ENCODE data around the gene SRI. TPM values are rescaled to one million over a fixed set of nuclear protein-coding genes. Genes with fewer than 3 reads are reported as not detected.
"Not testable (repeated sequence)": the region's sequence is repeated elsewhere in the genome, so short reads cannot be mapped to it uniquely, and the experiment has no call there.

Gene SRI
- total RNA-seq, 1 donor from 2014 or later, result 182 TPM

DNA sequence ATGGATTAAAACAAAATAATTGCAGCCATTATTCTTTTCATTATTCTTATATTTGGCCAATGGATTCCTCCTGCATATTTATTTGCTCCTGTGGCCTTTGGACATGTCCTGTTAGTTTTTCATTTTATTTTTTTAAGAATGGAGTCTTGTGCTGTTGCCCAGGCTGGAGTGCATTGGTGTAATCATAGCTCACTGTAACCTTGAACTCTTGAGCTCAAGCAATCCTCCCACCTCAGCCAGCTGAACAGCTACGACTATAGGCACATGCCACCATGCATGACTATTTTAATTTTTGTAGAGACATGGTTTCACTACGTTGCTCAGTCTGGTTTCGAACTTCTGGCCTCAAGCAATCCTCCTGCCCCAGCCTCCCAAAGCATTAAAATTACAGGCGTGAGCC, 42.7 kb upstream of the SRI start:
- TF ChIP-seq, protein P1, sequence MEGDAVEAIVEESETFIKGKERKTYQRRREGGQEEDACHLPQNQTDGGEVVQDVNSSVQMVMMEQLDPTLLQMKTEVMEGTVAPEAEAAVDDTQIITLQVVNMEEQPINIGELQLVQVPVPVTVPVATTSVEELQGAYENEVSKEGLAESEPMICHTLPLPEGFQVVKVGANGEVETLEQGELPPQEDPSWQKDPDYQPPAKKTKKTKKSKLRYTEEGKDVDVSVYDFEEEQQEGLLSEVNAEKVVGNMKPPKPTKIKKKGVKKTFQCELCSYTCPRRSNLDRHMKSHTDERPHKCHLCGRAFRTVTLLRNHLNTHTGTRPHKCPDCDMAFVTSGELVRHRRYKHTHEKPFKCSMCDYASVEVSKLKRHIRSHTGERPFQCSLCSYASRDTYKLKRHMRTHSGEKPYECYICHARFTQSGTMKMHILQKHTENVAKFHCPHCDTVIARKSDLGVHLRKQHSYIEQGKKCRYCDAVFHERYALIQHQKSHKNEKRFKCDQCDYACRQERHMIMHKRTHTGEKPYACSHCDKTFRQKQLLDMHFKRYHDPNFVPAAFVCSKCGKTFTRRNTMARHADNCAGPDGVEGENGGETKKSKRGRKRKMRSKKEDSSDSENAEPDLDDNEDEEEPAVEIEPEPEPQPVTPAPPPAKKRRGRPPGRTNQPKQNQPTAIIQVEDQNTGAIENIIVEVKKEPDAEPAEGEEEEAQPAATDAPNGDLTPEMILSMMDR (IDR thresholded peaks at IDR 0.05; ENCODE audit: unreplicated experiment), result no peak
- Mint-ChIP-seq H3K4me3 (ENCODE audit: unreplicated experiment) (no peak overlapping the region), H3K27me3 (ENCODE audit: unreplicated experiment) (peaks cover 4% of the 10 kb centered on the region), H3K36me3 (ENCODE audit: low read depth, unreplicated experiment) (peaks cover 7% of the 10 kb centered on the region), H3K9me3 (ENCODE audit: unreplicated experiment) (peaks cover 4% of the 10 kb centered on the region), H3K27ac (ENCODE audit: unreplicated experiment) (no peak overlapping the region), H3K4me1 (ENCODE audit: unreplicated experiment) (no peaks in the 10 kb centered on the region)
- no peak for DNase-seq (ENCODE audit: low spot score)

DNA sequence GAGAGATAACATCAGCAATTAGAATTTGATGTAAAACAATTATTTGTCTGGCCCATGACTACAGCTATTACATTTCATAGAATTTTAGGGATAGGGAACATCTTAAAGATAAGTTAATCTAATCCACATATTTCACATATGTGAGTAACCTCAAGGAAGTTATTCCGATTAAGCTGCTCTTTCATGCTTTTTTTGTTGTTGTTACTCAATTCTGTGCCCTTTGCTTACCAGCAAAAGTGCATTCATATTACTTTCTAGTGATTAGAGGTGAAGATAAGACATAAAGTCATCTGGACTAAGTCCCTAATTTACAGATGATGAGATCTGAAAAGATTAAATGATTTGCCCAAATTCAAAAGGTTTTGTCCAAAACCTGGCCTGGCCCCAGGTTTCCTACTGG, 40.9 kb upstream of the SRI start:
- Mint-ChIP-seq H3K27ac (ENCODE audit: unreplicated experiment) (no peak overlapping the region), H3K4me1 (ENCODE audit: unreplicated experiment) (no peaks in the 10 kb centered on the region), H3K4me3 (ENCODE audit: unreplicated experiment) (no peak overlapping the region), H3K27me3 (ENCODE audit: unreplicated experiment) (peaks cover 1% of the 10 kb centered on the region), H3K36me3 (ENCODE audit: low read depth, unreplicated experiment) (peaks cover 3% of the 10 kb centered on the region), H3K9me3 (ENCODE audit: unreplicated experiment) (no peaks in the 10 kb centered on the region)
- TF ChIP-seq, protein P1 (IDR thresholded peaks at IDR 0.05; ENCODE audit: unreplicated experiment), result no peak
- no peak for DNase-seq (ENCODE audit: low spot score)

DNA sequence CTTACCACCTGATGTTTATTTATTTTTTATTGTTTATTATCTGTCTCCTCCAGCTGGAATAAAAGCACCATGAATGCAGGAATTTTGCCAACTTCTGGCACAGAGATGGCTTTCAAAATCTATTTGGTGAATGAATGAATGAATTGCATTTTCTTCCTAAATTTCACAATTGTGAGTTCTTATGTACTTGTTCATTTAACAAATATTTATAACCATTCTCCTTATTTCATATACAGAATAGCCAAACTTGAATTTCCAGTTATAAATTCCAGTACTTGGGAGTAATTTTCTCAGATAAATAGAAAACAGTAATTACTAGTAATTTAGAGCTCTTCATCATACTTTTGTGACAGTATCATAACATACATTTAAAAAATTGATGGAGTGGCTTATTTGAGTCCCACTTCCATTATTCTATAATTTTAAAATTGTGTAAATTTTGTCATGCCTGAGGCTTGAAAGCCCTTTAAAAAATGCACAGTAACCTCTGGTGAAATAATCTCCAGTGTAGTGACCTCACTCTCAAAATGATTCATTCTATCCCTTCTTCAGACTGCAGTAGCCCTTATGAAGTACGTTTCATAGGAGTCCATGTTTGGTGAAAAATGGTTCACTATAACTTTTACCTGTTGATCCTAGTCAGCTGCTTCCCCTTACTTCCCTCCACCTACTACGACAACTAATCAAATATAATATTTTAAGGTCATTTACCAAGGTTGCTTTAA, 40.0 kb upstream of the SRI start:
- H3K27me3 Mint-ChIP-seq (ENCODE audit: unreplicated experiment), result peaks cover 1% of the 10 kb centered on the region
- H3K9me3 Mint-ChIP-seq (ENCODE audit: unreplicated experiment), result no peaks in the 10 kb centered on the region
- no peak for DNase-seq (ENCODE audit: low spot score)
- H3K27ac Mint-ChIP-seq (ENCODE audit: unreplicated experiment), result no peak overlapping the region
- no peak overlapping the region for H3K4me3 Mint-ChIP-seq (ENCODE audit: unreplicated experiment)
- TF ChIP-seq, protein P1 (IDR thresholded peaks at IDR 0.05; ENCODE audit: unreplicated experiment), result no peak
- no peaks in the 10 kb centered on the region for H3K4me1 Mint-ChIP-seq (ENCODE audit: unreplicated experiment)
- H3K36me3 Mint-ChIP-seq (ENCODE audit: low read depth, unreplicated experiment), result no peaks in the 10 kb centered on the region

DNA sequence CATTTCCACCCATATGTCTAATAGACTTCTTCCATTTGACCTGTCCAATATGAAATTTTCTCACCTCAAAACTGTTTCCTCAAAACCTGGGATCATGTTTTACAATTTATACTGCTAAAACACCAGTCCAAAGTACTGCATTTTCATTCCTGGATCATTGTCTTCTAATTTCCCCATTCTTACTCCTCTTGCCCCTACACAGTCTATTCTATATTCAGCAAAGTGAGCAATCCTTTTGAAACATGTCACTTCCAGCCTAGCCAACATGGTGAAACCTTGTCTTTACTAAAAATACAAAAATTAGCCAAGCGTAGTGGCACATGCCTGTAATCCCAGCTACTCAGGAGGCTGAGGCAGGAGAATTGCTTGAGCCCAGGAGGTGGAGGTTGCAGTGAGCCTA, 38.5 kb upstream of the SRI start:
- H3K27ac Mint-ChIP-seq (ENCODE audit: unreplicated experiment); DNase-seq (ENCODE audit: low spot score); H3K36me3 Mint-ChIP-seq (ENCODE audit: low read depth, unreplicated experiment); H3K4me3 Mint-ChIP-seq (ENCODE audit: unreplicated experiment); H3K4me1 Mint-ChIP-seq (ENCODE audit: unreplicated experiment); H3K9me3 Mint-ChIP-seq (ENCODE audit: unreplicated experiment); H3K27me3 Mint-ChIP-seq (ENCODE audit: unreplicated experiment): not testable (repeated sequence)

DNA sequence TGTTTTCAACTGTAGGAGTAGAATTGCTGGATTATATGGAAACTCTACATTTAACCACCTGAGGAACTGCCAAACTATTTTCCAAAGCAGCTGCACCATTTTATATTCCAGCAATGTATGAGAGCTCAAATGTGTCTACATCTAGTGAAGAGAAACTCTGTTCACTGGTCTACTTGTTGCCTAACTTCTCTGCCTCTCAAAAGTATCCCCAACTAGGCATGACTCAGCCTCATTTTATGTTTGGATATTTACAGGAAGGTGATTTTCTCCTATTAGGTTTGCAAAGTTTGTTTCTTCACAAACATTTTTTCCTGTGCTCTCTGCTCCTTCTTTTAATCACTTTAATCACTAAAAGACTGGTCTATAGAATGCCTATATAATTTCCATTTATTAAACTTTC, 37.1 kb upstream of the SRI start:
- no peaks in the 10 kb centered on the region for H3K4me1 Mint-ChIP-seq (ENCODE audit: unreplicated experiment)
- TF ChIP-seq, protein P1 (IDR thresholded peaks at IDR 0.05; ENCODE audit: unreplicated experiment), result no peak
- DNase-seq (ENCODE audit: low spot score), result no peak
- H3K27ac Mint-ChIP-seq (ENCODE audit: unreplicated experiment), result no peak overlapping the region
- no peaks in the 10 kb centered on the region for H3K9me3 Mint-ChIP-seq (ENCODE audit: unreplicated experiment)
- H3K27me3 Mint-ChIP-seq (ENCODE audit: unreplicated experiment), result peaks cover 1% of the 10 kb centered on the region
- no peak overlapping the region for H3K4me3 Mint-ChIP-seq (ENCODE audit: unreplicated experiment)
- H3K36me3 Mint-ChIP-seq (ENCODE audit: low read depth, unreplicated experiment), result peaks cover 7% of the 10 kb centered on the region

Data from endothelial cell (in vitro differentiated cells).